Adipose tissue (tissue), 3 donors: ENCODE measurements around the gene ITGA11. TPM values are rescaled to one million over a fixed set of nuclear protein-coding genes. Genes with fewer than 3 reads are reported as not detected.

ENCODE experiments used
- H3K27ac ChIP-seq: one replicate; pipeline ENCODE4 v1.5.1; 2013; ENCODE audit warnings: low read depth, low read length
- WGBS, 3 donors: extraction: QIAGEN DNeasy Blood & Tissue Kit; methylation state at CpG; one replicate each; pipeline ENCODE4 v1.1.7; 2013; 5-methylcytosine and 5-hydroxymethylcytosine counted together
- polyA plus RNA-seq, 3 donors: library from polyadenylated mRNA; stranded (reverse); fragments of 200-250 nt; gene quantifications; one replicate each; pipeline ENCODE4 v1.2.3, GENCODE V29; 2013
- donor health status: healthy with polysubstance abuse.
- donor health status: Bipolar disorder and iron deficiency.
- donor health status: healthy.

The ITGA11 gene
- polyA plus RNA-seq, 3 donors: 0.44 to 5.1 (median 0.56) TPM

DNA sequence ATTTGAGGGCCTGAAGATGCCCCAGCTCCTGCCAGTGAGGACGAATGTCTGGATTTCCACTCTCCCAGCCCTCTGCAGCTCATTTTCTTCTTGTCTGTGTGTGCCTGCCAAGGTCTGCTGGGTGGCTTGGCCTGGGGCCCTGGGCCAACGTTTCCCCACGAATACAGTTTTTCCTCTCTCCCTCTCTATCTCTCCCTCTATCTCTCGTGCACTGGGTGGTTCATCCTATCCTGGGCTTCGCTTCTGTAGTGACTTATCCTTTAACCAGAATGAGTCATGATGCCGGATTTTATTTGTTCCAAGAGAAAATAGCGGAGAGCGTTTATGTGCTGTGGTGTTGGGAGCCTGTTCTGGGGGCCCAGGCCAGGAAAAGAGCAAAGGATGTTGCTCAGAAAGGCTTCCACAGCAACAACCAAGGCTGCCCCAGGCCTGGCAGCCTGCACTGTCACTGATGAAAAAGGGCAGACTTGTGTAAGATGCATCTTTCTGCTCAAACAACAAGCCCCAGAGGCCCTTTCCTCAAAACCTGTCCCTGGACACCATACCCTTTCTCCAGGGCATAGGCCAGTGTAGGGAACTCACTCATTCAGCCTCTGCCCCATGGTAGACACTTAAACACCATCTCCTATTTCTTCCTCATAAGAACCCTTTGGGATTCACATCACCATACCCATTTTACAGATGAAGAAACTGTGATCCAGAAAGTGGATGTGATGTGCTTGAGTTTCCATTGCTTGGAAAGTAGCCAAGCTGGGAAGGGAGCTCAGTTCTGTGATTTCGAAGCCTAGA, 47.3 kb downstream of the ITGA11 start:
- no peak overlapping the region for H3K27ac ChIP-seq
- 54 to 80% (median 57%) methylated on average over 9 of the region's 9 CpGs for WGBS, 3 donors

DNA sequence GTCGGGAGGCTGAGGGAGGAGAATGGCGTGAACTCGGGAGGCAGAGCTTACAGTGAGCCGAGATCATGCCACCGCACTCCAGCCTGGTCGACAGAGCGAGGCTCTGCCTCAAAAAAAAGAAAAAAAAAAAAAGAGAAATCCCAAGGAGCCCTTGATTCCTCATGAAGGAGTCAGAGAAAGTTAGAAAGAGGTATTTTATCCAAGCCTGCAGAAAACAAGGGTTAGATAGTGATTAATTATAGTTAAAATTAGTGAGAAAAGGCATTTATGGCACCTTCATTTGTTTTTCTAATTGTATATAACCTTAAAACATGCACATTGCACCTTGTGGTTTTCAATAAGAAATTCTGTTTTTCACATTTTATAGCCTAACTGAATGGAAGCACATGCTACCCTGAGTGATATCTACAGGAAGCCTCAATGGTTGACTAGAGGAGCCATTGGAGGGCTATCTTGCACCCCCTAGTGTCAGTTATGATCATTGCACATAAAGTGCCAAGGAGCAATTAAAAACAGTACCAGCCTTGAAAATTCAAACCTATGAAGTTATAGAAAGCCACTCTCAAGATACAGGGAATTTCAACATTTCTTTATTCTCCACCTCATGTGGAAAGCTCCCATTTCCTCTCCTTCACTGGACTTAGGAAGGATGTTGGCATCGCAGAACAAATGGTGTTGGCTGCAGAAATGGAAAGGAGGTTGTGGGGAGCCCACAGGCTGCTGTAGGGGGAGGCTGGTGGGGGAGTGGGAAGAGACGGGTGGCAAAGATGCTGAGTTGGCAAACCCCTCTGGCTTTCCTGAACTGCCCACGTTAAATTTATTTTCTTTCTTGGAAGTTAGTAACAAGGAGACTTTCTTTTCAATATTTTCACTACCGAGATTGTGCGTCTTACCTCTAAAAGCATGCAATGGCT, 48.5 kb downstream of the ITGA11 start:
- H3K27ac ChIP-seq: no peak overlapping the region
- 80 to 90% (median 87%) methylated on average over 12 of the region's 12 CpGs for WGBS, 3 donors

DNA sequence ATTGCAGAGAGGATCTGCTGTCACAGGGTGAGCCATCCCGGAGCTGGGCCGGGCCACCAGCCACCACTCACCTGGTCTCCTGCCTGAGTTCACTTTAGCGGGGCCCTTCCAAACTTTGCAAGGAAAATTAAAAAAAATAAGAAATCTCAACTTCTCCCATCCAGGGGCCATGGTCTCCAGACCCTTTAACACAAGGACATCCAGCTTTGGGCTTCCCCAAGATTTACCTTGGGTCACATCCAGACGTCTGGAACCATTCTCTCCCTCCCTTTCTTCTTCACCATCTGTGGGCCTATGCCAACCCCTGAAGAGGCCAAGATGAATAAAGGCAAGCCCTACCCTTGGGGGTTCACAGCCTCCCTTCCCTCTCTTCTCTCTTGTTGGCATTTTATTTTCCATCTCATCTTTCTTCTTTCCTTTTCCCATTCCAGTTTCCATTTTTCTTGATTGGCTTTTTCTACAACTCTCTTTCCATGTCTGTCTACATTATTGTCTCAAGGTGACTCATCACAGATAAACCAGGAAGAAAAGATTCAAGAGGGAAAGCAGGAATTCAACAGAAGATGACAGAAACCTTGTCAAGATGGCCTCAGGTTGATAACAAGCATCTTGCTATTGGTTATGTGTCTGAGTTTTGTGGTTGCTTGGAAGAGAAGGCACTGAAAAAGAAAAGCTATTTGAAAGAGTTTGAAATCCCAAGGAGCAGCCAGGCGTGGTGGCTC, 49.5 kb downstream of the ITGA11 start:
- H3K27ac ChIP-seq: no peak overlapping the region
- 91 to 94% (median 92%) methylated on average over 5 of the region's 5 CpGs for WGBS, 3 donors

DNA sequence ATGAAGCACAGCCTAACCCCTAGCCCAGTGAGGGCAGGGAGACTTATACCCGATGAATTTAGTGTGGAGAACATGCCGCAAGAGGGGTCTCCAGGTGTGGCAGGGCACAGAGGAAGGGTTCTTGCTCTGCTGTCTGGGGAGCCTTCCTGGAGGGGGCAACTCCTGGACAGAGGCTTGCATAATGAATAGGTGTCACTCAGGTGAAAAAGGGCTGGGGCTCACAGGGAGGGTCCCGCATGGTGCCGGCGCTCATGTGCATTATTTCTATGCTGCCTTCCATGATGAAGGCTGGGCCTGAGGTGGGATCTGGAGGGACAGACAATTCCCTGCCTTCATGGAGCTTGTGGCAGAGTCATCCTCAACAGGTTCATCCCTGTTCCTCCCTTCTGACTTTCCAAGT, 51.5 kb downstream of the ITGA11 start:
- 94 to 98% (median 97%) methylated on average over 5 of the region's 5 CpGs for WGBS, 3 donors
- no peak overlapping the region for H3K27ac ChIP-seq

DNA sequence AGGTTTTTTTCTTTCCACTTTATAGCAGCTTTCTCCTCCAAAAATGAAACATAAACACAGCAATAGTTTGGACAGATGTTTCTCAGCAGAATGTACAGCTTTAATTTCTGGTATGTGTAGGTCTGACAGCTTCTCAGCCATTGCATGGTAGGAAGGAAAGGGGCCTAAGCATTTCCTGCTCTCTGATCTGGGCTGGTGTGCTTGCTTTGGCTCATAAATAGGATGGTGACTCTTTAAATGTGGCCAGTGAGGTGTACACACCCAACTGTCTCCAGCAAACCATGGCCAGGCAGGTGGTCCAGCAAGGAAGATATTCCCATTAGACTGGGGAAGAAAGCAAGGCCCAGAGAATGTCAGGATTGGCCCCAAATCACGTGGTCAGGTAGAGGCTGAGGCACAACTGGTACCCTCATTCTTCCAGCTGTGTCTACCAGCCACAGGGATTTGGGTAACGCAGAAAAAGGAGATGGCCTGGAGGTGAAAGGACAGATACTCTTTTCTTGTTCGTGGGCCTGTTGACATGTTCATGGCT, 52.1 kb downstream of the ITGA11 start:
- WGBS, 3 donors: 70 to 76% (median 74%) methylated on average over 3 of the region's 3 CpGs
- H3K27ac ChIP-seq: peak overlapping the region; percentile 4

DNA sequence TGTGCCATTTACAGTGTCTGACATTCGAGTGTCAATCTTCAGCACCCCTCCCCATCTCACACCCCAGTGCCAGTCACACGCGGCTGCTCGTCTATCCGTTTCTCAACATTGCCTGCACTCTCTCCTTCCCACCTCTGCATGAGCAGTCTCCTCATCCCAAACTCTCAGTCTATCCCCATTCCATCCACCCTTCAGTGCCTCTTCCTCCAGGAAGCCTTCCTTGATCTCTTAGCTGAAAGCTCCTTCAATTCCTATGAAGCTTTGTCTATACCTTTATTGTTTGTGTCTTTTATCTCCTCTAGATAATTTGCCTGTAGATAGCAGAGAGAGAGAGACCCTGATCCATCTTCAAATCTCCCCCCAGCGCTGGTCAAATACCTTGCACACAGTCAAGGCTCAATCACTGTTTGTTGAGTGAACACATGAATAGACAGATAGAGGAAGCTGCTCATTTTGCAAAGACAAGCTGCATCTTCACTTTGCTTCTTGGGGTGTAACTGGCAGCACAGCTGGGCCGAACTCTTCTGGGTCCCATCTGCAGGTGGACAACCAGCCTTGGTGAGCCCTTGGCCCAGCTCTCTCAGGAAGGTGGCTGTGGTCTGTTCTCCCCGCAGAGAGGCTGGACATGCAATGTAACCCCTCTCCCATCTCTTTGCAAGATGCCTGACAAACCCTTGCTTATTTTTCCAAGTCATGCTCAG, 52.8 kb downstream of the ITGA11 start:
- WGBS, 3 donors: 83 to 84% (median 83%) methylated on average over 8 of the region's 8 CpGs
- peak overlapping the region; percentile 4 for H3K27ac ChIP-seq

DNA sequence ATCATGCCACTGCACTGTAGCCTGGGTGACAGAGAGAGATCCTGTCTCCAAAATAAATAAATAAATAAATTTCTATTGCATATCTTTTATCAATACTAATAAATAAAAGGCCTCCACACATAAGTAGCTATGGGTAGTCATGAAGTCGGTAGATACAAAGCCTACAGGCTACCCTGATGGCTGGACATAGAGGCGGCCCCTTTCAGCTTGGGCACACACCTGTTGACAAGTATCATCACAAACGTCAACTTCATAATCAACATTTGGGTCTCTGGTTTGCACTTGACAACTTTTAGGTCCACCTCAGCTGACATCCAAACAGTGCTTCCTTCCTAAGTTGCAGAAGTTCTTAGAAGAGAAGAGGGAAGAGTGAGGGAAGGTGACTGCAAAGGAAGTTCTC, 53.4 kb downstream of the ITGA11 start:
- 87 to 95% (median 89%) methylated on average over 3 of the region's 3 CpGs for WGBS, 3 donors
- no peak overlapping the region for H3K27ac ChIP-seq

DNA sequence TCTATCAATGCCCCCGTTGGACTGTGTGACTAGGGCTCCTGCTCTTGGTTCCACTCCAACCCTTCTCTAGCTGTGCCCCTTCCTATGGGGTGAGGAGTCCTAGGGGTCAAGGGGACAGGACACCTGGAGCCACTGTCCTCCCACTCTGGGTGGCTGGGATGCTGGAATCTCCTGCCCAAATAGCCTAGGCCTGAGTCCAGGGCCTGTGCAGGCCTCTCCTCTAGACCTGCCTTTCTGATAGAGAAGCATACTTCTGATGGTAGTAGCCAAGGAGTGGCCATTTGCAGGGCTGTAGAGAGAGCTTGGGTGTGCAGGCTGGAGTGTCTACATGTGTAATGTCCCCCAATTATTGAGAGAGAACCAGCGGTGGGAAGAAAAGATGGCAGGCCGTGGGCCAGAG, 54.2 kb downstream of the ITGA11 start:
- H3K27ac ChIP-seq: no peak overlapping the region
- 93 to 98% (median 93%) methylated on average over 3 of the region's 3 CpGs for WGBS, 3 donors

DNA sequence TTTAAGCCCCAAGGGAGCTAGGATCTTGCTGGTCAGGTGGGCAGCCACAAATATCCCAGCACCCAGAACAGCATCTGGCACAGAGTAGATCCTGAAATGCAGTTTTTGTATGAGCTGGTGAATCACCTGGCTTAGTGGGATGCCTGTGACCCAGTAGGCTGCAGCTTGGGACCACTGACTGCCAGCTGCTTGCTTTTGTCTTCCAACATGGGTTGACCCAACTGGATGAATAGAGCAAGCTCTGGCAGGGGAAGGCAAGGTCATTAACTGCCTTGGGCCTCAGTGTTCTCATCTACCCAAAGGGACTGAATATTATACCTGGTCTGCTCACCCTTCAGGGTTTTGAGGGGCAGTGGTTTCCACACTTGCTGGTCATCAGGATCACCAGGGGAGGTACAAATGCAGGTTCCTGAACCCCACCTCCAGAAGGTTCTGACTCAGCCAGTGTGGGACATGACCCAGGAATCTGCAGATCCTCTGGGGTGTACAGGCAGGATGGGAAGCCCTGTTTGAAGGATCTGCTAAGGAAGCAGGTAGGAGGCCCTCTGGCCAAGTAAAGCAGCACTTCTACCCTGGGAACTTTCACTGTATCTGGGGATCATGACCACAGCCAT, 55.4 kb downstream of the ITGA11 start:
- H3K27ac ChIP-seq: no peak overlapping the region

DNA sequence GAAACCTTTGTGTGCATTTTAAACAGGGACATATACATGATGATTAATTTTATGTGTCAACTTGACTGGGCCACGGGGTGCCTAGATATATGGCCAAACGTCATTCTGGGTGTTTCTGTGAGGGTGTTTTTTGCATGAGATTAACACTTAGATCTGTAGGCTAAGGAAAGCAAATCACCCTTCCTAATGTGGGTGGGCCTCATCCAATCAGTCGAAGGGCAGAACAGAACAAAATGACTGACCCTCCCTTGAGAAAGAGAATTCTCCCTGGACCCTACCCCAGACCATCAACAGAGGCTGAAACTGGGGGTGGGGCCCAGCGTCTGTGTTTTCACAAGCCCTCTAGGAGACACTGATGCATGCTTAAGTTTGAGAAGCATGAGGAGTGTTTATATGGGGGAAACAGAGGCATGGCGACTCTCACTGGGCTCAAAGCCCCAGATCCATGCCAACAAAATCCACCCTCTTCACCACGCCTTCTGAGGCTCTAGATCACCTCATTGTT, 56.2 kb downstream of the ITGA11 start:
- no peak overlapping the region for H3K27ac ChIP-seq
- WGBS, 3 donors: 90 to 94% (median 93%) methylated on average over 6 of the region's 6 CpGs

DNA sequence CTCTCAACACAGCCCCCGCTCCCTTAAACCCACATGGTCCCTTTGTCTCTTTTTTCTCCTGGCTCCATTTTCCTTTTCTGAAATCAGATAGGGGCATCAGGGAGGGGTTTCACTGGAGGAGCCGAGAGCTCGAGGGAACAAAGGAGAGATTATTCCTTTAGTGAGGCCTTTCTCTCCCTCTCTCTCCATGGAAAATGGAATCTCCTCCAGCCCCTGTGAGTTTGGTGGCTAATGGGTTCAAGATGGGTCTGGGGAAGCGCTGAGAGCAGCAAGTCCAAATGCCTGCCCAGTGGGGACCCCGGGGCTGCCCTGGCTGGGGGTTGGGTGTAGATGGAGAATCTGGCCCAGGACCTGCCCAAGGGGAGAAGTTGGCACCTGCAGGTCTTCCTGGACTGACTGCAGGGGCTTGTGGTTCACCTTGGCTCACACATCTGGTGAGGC, 56.8 kb downstream of the ITGA11 start:
- 88 to 97% (median 94%) methylated on average over 5 of the region's 5 CpGs for WGBS, 3 donors
- no peak overlapping the region for H3K27ac ChIP-seq

DNA sequence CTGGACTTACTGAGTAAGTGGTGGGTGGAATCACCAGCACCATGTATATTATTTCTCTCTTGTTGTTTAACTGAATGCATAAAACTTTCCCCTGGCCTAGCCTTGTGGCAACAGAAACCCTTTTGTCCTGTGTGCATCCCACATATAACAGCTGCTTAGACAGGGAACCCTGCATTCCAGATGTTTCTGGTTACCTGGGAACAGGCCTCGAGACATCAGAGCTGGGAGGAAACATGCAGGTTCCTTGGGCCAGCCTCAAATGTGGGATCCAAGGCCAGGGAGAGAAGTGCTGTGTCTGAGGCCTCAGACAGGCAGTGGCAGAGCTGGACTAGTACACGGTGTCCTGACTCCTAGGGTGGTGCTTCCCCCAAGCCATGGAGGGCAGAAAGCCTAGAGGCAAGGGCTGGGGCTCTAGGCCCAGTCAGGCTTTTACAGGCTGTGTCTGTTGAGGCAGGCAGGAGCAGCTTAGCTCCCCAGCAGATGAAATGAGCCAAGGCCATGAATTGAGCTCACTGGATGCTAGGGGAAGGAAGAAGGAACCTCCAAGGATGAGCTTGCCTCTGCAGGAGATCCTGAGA, 57.7 kb downstream of the ITGA11 start:
- WGBS, 3 donors: 76 to 93% (median 84%) methylated on average over 2 of the region's 2 CpGs
- no peak overlapping the region for H3K27ac ChIP-seq

DNA sequence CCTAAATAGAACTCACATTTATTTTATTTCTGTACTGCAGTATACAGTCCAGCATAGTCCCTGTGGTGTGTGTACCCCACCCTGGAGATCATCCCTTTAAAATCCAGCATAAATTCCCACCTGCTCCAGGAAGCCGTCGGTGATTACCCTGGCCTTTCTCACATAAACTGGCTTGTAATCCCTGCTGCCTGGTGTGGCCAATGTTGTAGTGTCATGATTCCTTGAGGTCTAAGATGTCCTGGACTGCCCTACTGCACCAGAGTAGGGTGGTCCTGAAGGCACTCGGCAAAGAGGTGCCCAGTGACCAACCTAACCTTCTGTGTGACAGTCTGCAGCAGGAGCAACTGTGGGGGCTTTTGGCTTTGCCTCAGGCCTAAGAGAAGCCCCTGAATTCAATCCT, 58.9 kb downstream of the ITGA11 start:
- 65 to 91% (median 86%) methylated on average over 3 of the region's 3 CpGs for WGBS, 3 donors
- H3K27ac ChIP-seq: no peak overlapping the region

DNA sequence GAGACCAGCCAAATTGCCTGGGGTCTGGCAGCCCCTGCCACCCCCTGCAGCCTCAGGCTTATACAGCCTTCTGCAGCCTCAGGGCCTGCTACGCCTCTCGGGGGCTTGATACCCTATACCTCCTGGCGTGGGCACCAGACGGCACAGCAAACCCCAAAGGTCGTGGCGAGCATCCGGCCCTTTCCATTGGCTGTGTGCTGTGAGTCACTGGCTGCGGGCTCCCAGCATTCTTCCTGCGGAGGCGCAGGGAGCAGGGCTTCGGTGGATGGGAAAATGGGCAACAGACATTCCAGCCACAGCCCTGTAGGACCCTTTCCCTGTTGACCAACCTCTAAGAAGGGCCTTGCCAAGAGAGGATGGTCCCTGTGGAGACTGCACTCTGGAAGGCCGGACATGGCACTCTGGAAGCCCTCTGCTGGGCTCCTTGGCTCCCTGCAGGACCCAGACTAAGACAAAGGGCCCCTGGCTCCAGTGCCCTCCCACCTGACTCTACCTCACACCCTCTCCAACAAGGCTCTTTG, 59.6 kb downstream of the ITGA11 start:
- 88 to 92% (median 88%) methylated on average over 11 to 12 of the region's 12 CpGs for WGBS, 3 donors
- H3K27ac ChIP-seq: no peak overlapping the region

DNA sequence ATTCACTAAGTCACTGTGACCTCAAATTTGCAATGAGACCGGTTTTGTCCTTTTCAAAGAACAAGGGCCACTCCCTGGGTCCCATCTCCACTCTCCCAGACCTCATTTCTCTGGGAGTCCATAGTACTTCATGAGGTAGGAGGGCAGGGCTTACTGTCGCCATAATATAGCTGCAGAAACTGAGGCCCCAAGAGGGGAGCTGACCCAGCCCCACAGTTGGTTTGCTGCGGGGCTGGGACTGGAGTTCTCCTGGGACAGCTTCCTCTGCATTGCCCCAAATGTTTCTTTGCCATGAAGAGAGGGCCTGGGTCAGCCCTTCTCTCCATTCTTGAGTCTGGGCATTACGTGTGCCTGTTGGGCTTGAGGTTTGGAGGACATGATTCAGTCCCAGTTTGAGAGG, 60.1 kb downstream of the ITGA11 start:
- 89 to 99% (median 93%) methylated on average over 4 of the region's 4 CpGs for WGBS, 3 donors

DNA sequence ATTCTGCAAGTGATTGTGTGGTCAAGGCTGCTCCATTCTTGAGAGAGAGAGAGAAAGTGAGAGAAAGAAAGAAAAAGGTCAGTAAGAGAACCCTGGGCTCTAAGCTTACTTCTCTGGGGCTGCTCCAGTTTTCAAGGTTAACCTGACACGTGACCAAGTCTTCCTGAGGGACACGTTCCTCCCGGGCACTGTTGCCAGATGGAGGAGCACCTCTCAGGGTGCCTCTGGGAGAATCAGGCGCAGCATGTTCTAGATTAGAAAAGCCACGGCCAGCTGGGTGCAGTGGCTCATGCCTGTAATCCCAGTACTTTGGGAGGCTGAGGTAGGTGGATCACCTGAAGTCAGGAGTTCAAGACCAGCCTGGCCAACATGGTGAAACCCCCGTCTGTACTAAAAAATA, 60.8 kb downstream of the ITGA11 start:
- WGBS, 3 donors: 36 to 75% (median 63%) methylated on average over 6 of the region's 6 CpGs
- no peak overlapping the region for H3K27ac ChIP-seq

More for the DNA sequence above, 60.1 kb downstream of the ITGA11 start:
- no peak overlapping the region for H3K27ac ChIP-seq

DNA sequence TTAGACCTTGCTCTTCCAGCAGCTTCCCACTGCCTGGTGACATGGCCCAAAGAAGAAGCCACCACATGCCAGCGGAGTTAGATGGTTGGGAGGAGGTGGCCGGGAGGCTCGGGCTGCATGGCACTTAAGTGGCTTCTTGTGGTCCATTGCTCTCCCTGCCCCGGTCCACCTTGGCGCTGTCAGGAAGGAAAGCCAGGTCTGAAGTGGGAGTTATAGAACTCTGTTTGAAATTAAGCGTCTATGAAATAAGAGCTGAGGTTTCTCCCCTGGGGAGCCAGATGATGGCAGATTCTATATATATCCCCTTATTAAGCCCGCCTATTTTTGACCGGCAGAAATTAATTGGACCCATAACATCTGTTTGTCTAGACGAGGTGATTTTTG, 61.2 kb downstream of the ITGA11 start:
- H3K27ac ChIP-seq: no peak overlapping the region
- 78 to 81% (median 79%) methylated on average over 9 of the region's 9 CpGs for WGBS, 3 donors
